ENCODE measurements around the gene IGSF22.
"Not testable (repeated sequence)": the region's sequence is repeated elsewhere in the genome, so short reads cannot be mapped to it uniquely, and the experiment has no call there.

IGSF22 gene

DNA sequence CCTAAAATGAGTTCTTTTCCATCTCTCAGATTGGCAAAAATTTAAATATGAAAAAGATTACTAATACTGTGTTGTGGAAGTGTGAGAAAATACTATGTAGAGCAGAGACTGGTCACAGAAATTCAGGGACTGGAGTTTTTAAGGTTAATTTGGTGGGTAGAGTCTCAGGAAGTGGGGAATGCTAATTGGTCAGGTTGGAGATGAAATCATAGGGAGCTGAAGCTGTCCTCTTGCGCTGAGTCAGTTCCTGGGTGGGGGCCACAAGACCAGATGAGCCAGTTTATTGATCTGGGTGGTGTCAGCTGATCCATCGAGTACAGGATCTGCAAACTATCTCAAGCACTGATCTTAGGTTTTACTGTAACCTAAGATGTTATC lies 56.8 kb downstream of the IGSF22 start:
- Mint-ChIP-seq H3K4me1 (ENCODE audit: low read depth) (peaks cover 61% of the 10 kb centered on the region), H3K4me3 (peak overlapping the region; percentile 11), H3K27me3 (no peaks in the 10 kb centered on the region), H3K27ac (peak overlapping the region; percentile 81), H3K36me3 (ENCODE audit: low read depth) (no peaks in the 10 kb centered on the region), H3K9me3 (no peaks in the 10 kb centered on the region)
- no peak for DNase-seq

DNA sequence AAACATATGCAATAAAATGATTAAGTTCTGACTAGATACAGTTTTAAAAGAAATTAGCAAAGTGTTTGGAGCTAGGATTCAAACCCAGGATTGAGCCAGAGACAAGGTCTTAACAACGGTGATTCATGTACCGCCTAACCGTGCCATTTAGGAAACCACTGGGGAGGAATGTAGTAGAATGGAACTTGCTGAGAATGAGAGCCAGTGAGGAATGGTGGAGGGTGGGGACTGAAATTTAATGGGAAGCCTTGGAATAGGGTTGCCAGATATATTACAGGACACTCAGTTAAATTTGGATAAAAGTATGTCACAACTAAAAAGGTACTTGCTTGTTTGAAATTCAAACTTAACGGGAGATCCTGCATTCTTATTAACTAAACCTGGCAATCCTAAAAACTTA lies 57.9 kb downstream of the IGSF22 start:
- DNase-seq = no peak
- Mint-ChIP-seq H3K4me3 (no peak overlapping the region), H3K27me3 (no peaks in the 10 kb centered on the region), H3K27ac (no peak overlapping the region), H3K4me1 (ENCODE audit: low read depth) (peaks cover 57% of the 10 kb centered on the region), H3K36me3 (ENCODE audit: low read depth) (no peaks in the 10 kb centered on the region), H3K9me3 (no peaks in the 10 kb centered on the region)

DNA sequence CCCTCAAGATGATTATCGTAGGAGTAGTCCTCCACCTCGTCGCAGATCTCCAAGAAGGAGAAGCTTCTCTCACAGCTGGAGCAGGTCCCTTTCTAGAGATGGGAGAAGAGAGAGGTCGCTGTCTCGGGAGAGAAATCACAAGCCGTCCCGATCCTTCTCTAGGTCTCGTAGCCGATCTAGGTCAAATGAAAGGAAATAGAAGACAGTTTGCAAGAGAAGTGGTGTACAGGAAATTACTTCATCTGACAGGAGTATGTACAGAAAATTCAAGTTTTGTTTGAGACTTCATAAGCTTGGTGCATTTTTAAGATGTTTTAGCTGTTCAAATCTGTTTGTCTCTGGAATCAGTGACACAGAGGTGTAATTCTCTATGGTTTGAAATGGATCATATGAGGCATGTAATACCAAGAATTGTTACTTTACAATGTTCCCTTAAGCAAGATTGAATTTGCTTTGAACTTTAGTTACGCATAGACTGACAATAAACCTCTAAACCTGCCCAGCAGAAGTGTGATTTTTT lies 60.6 kb downstream of the IGSF22 start:
- peaks cover 38% of the 10 kb centered on the region for H3K4me1 Mint-ChIP-seq (ENCODE audit: low read depth)
- DNase-seq; H3K9me3 Mint-ChIP-seq; H3K27me3 Mint-ChIP-seq; H3K36me3 Mint-ChIP-seq (ENCODE audit: low read depth): not testable (repeated sequence)
- H3K4me3 Mint-ChIP-seq = peak overlapping the region; percentile 45
- peak overlapping the region; percentile 63 for H3K27ac Mint-ChIP-seq

DNA sequence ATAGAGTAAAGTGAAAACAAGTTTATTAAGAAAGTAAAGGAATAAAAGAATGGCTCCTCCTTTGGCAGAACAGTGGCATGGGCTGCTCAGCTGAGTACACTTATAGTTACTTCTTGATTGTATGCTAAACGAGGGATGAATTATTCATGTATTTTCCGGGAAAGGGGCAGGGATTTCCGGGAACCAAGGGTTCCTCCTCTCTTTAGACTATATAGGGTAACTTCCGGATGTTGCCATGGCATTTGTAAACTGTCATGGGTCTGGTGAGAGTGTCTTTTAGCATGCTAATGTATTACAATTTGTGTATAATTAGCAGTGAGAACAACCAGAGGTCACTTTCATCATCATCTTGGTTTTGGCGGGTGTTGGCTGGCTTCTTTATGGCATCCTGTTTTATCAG lies 68.3 kb downstream of the IGSF22 start:
- Mint-ChIP-seq H3K27ac (no peak overlapping the region), H3K4me3 (no peak overlapping the region), H3K36me3 (ENCODE audit: low read depth) (no peaks in the 10 kb centered on the region), H3K27me3 (peaks cover 5% of the 10 kb centered on the region), H3K9me3 (no peaks in the 10 kb centered on the region), H3K4me1 (ENCODE audit: low read depth) (no peaks in the 10 kb centered on the region)
- no peak for DNase-seq
